ENCODE results near the gene TRMT13. TPM values are rescaled to one million over a fixed set of nuclear protein-coding genes. Genes with fewer than 3 reads are reported as not detected.

The TRMT13 gene
- total and polyA plus RNA-seq, 7 donors: 2.4 to 26.4 (median 17.4) TPM

DNA sequence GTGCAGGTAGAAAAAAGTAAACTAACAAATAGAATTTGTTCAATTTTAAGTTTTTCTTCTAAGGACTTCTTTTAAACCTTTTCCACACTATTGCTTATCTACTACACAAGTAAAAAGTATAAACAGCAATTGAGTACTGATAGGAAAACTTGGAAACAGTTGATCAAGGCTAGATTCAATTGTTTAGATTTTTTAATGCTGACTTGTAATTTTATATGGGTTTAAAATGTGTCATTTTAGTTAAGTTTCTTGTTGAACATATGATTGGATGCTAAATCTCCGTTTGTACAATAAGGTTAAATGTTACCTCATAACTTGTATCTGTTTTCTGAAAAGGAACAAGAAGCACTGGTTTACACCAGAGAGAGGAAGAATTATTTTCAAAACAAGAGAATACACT is 5.7 kb upstream of the TRMT13 start:
- Histone ChIP-seq H3K36me3 (peaks cover 0 to 5% (median 0%) of the 10 kb centered on the region in 4 donors), H3K4me3 (no peak overlapping the region), H3K4me1 (peaks cover 0 to 10% (median 7%) of the 10 kb centered on the region in 4 donors), H3K27ac (no peak overlapping the region), H3K9me3 (no peaks in the 10 kb centered on the region), H3K27me3 (no peaks in the 10 kb centered on the region)
- no peak for TF ChIP-seq POLR2AphosphoS5 (IDR thresholded peaks at IDR 0.05)
- no peak for TF ChIP-seq EP300 (IDR thresholded peaks at IDR 0.05)
- no peak for TF ChIP-seq CTCF (IDR thresholded peaks at IDR 0.05)
- no peak for TF ChIP-seq POLR2A (IDR thresholded peaks at IDR 0.05)
- DNase-seq: no peak
- intact Hi-C loops (cut with DNase I): no loop called here
- 67 to 88% methylated on average over 1 of the region's 1 CpG for WGBS, 2 donors

DNA sequence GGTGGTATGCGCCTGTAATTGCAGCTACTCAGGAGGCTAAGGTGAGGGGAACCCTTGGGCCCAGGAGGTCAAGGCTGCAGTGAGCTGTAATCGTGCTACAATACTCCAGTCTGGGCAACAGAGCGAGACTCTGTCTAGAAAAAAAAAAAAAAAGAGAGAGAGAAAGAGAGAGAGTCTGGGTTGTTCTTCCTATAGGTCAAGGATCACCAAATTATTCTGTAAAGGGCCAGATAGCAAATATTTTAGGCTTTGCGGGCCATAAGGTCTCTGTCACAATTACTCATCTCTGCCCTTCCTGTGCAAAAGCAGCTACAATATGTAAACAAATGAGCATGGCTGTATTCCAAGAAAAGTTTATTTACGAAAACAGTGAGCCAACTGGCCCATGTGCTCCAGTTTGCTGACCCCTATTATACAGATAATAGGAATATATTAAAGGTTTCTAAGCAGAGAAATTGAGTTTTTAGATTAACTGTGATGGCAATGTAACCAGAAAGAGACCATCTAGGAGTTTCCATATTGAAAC is 2.3 kb upstream of the TRMT13 start:
- DNase-seq: no peak
- H3K27ac ChIP-seq: no peak overlapping the region
- H3K9me3 ChIP-seq: no peaks in the 10 kb centered on the region
- H3K4me3 ChIP-seq: no peak overlapping the region
- 80 to 86% methylated on average over 5 of the region's 5 CpGs for WGBS, 2 donors
- no peaks in the 10 kb centered on the region for H3K36me3 ChIP-seq
- intact Hi-C loops (cut with DNase I): loop anchor here (5.0 to 10.0 kb wide), 4 partner anchors 54 to 327 kb away; partner anchors contain the start of genes CDC14A and DBT
- TF ChIP-seq EP300 (IDR thresholded peaks at IDR 0.05): no peak
- no peak for TF ChIP-seq CTCF (IDR thresholded peaks at IDR 0.05)
- no peak for TF ChIP-seq POLR2A (IDR thresholded peaks at IDR 0.05)
- TF ChIP-seq POLR2AphosphoS5 (IDR thresholded peaks at IDR 0.05): no peak
- H3K4me1 ChIP-seq: peaks cover 0 to 27% (median 21%) of the 10 kb centered on the region in 4 donors
- no peaks in the 10 kb centered on the region for H3K27me3 ChIP-seq

GRCh38 chr1:100131623-100132022 is 1.3 kb upstream of the TRMT13 start:
- WGBS, 2 donors: 80 to 85% methylated on average over 8 of the region's 8 CpGs
- H3K4me3 ChIP-seq: peak overlapping the region in 2 of 4 donors; percentile 75 to 88
- no peaks in the 10 kb centered on the region for H3K36me3 ChIP-seq
- intact Hi-C loops (cut with DNase I): loop anchor here (2.0 to 10.0 kb wide), 7 partner anchors 53 to 326 kb away; partner anchors contain the start of genes CDC14A and DBT
- peaks cover 0 to 27% (median 21%) of the 10 kb centered on the region in 4 donors for H3K4me1 ChIP-seq
- TF ChIP-seq CTCF (IDR thresholded peaks at IDR 0.05): no peak
- no peaks in the 10 kb centered on the region for H3K9me3 ChIP-seq
- no peak for DNase-seq
- H3K27me3 ChIP-seq: no peaks in the 10 kb centered on the region
- H3K27ac ChIP-seq: no peak overlapping the region

DNA sequence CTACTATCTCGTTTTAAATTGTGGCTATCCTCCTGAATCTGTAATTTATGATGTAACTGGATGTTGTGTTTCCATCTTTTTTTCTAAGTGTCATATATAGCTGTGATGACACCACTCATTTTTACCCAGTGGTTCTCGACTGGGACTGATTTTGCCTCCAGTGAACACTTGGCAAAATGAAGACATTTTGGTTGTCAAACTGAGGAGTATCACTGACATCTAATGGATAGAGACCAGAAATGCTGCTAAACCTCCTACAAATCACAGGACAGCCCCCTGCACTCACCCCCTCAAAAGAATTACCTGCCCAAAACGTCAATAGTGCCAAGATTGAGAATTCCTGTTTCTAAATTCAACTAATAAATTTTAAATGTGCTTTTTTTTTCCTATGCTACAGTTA is 1.9 kb downstream of the TRMT13 start:
- no peaks in the 10 kb centered on the region for H3K9me3 ChIP-seq
- DNase-seq: no peak
- intact Hi-C loops (cut with DNase I): loop anchor here (5.0 to 10.0 kb wide), 4 partner anchors 50 to 322 kb away; partner anchors contain the start of genes CDC14A and DBT
- TF ChIP-seq EP300 (IDR thresholded peaks at IDR 0.05): no peak
- TF ChIP-seq CTCF (IDR thresholded peaks at IDR 0.05): no peak
- no peak for TF ChIP-seq POLR2AphosphoS5 (IDR thresholded peaks at IDR 0.05)
- no peak for TF ChIP-seq POLR2A (IDR thresholded peaks at IDR 0.05)
- peaks cover 8 to 32% (median 20%) of the 10 kb centered on the region in 4 donors for H3K36me3 ChIP-seq
- WGBS, 2 donors: 73 to 79% methylated on average over 3 of the region's 3 CpGs
- H3K27me3 ChIP-seq: no peaks in the 10 kb centered on the region
- H3K4me3 ChIP-seq: no peak overlapping the region
- H3K27ac ChIP-seq: no peak overlapping the region
- peaks cover 0 to 27% (median 21%) of the 10 kb centered on the region in 4 donors for H3K4me1 ChIP-seq

DNA sequence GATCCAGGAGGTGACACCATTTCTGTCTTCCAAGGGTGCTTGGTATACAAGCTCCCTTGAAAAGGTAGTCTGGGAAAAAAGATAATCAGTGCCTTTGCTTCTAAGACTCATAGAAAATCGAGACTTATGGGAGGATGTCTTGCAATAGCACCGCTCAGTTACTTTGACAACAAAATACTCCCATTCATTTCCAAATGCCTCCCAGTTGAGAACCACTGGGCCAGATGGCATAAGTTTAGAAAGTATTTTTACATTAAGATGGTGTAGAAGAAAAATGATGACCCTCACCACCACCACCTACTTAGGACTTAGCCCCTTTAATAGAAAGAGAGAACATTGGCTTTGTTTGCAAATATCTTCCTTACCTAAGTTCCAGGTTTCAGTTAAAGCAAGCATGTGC is 4.6 kb downstream of the TRMT13 start:
- peaks cover 8 to 59% (median 35%) of the 10 kb centered on the region in 4 donors for H3K36me3 ChIP-seq
- intact Hi-C loops (cut with DNase I): loop anchor here (10.0 kb wide), 1 partner anchor 47 kb away; no protein-coding TSS in a partner anchor
- no peak overlapping the region for H3K27ac ChIP-seq
- peaks cover 0 to 17% (median 13%) of the 10 kb centered on the region in 4 donors for H3K4me1 ChIP-seq
- 96 to 100% methylated on average over 2 of the region's 2 CpGs for WGBS, 2 donors
- TF ChIP-seq POLR2A (IDR thresholded peaks at IDR 0.05) (no peak), CTCF (IDR thresholded peaks at IDR 0.05) (no peak)
- DNase-seq: no peak
- H3K9me3 ChIP-seq: no peaks in the 10 kb centered on the region
- no peak overlapping the region for H3K4me3 ChIP-seq
- no peaks in the 10 kb centered on the region for H3K27me3 ChIP-seq
